Natural killer cell (primary cell): Measurements from ENCODE around the gene MRPL18. TPM values are rescaled to one million over a fixed set of nuclear protein-coding genes. Genes with fewer than 3 reads are reported as not detected.

Experiments
- ATAC-seq, 3 donors: fragments of 150-1000 bp in 2 of 3; fragments of 200-7000 bp in 1 of 3; cut with Tn5 transposase; 1 replicate in 1 of 3; 2 replicates in 2 of 3; pipeline ENCODE4 v1.10.0; 2021; ENCODE audit warnings: mild to moderate bottlenecking in 2 of 3, moderate library complexity in 2 of 3
- DNase-seq, 2 donors: peaks; one replicate each; pipeline versions ENCODE4 v3.0.0 to v3.0.0-alpha.2; 2013 to 2021; ENCODE audit warnings: mixed read lengths in 1 of 2
- H3K27ac ChIP-seq: one replicate; pipeline ENCODE4 v1.5.1; 2013; ENCODE audit warnings: mild to moderate bottlenecking, low read length
- H3K27me3 ChIP-seq: one replicate; pipeline ENCODE4 v1.6.1; 2013; ENCODE audit warnings: low read length; ENCODE audit not compliant: control insufficient read depth, insufficient read depth
- H3K36me3 ChIP-seq: one replicate; pipeline ENCODE4 v1.6.1; 2013; ENCODE audit warnings: low read length; ENCODE audit not compliant: control insufficient read depth, insufficient read depth
- H3K4me1 ChIP-seq: one replicate; pipeline ENCODE4 v1.6.1; 2013; ENCODE audit warnings: low read length; ENCODE audit not compliant: control insufficient read depth, insufficient read depth
- H3K4me3 ChIP-seq: one replicate; pipeline ENCODE4 v1.5.1; 2013; ENCODE audit warnings: low read length
- H3K9me3 ChIP-seq: one replicate; pipeline ENCODE4 v1.6.1; 2013; ENCODE audit warnings: low read length; ENCODE audit not compliant: control insufficient read depth, insufficient read depth
- H3K27ac Mint-ChIP-seq, 2 donors: one replicate each; pipeline ENCODE4 v1.8.0; 2022; ENCODE audit warnings: mild to moderate bottlenecking in 2 of 2, mixed read lengths in 2 of 2, moderate library complexity in 1 of 2
- H3K27me3 Mint-ChIP-seq, 2 donors: one replicate each; pipeline ENCODE4 v1.8.0; 2022; ENCODE audit warnings: low read depth in 2 of 2, mixed read lengths in 2 of 2
- H3K36me3 Mint-ChIP-seq: one replicate; pipeline ENCODE4 v1.8.0; 2022; ENCODE audit warnings: mixed read lengths
- H3K4me1 Mint-ChIP-seq, 2 donors: one replicate each; pipeline ENCODE4 v1.8.0; 2022; ENCODE audit warnings: mixed read lengths in 2 of 2
- H3K4me3 Mint-ChIP-seq: one replicate; pipeline ENCODE4 v1.8.0; 2022; ENCODE audit warnings: mild to moderate bottlenecking, moderate library complexity, mixed read lengths
- H3K9me3 Mint-ChIP-seq, 2 donors: one replicate each; pipeline ENCODE4 v1.8.0; 2022; ENCODE audit warnings: mixed read lengths in 2 of 2
- WGBS: methylation state at CpG from one replicate; pipeline ENCODE4 v1.1.7; 2013; ENCODE audit warnings: missing lambda C conversion rate; ENCODE audit not compliant: insufficient coverage; 5-methylcytosine and 5-hydroxymethylcytosine counted together
- intact Hi-C: fragments of 100-400 bp; cut with micrococcal nuclease; formaldehyde crosslinking; loops from one replicate; pipeline ENCODE4 v1.14.2; 2022
- total RNA-seq, 4 donors: library from RNA; stranded (reverse); fragments of 120-200 nt in 1 of 4; gene quantifications; one replicate each; pipeline versions ENCODE4 v1.2.3 to v1.2.4, GENCODE V29; 2013 to 2022
- TF ChIP-seq, protein P1 (sequence below): fragments of 200-600 bp; IDR thresholded peaks from one replicate; pipeline ENCODE4 v1.8.0; 2022; ENCODE audit warnings: antibody characterized with exemption

MRPL18 gene
- total RNA-seq, 3 donors from 2014 or later (not counting 1 experiment from before 2014, with no cell fraction given) = 22.3 to 29.6 (median 22.6) TPM

DNA sequence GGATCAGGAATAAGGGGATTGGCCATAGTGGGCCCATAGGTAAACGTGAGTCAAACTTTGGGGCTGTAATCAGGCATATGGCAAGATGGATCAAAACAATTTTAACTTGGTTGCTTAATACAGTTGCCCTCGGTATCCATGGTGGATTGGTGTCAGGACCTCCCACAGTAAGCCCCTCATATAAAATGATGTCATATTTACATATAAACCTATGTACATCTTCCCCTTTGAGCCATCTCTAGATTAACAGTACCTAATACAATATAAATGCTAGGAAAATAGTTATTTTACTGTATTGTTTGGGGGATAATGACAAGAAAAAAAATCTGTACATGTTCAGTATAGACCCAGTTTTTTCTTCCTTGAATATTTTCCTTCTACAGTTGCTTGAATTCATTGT is 35.9 kb upstream of the MRPL18 start:
- 100% methylated on average over 2 of the region's 2 CpGs for WGBS
- Mint-ChIP-seq H3K27me3 (no peaks in the 10 kb centered on the region), H3K27ac (peak overlapping the region in 1 of 2 donors; percentile 81), H3K4me1 (peaks cover 0 to 5% of the 10 kb centered on the region in 2 donors), H3K36me3 (peaks cover 30% of the 10 kb centered on the region), H3K9me3 (no peaks in the 10 kb centered on the region), H3K4me3 (no peak overlapping the region)
- ATAC-seq (no peak), DNase-seq (no peak)
- no peaks in the 10 kb centered on the region for H3K27me3 ChIP-seq
- TF ChIP-seq, protein P1, sequence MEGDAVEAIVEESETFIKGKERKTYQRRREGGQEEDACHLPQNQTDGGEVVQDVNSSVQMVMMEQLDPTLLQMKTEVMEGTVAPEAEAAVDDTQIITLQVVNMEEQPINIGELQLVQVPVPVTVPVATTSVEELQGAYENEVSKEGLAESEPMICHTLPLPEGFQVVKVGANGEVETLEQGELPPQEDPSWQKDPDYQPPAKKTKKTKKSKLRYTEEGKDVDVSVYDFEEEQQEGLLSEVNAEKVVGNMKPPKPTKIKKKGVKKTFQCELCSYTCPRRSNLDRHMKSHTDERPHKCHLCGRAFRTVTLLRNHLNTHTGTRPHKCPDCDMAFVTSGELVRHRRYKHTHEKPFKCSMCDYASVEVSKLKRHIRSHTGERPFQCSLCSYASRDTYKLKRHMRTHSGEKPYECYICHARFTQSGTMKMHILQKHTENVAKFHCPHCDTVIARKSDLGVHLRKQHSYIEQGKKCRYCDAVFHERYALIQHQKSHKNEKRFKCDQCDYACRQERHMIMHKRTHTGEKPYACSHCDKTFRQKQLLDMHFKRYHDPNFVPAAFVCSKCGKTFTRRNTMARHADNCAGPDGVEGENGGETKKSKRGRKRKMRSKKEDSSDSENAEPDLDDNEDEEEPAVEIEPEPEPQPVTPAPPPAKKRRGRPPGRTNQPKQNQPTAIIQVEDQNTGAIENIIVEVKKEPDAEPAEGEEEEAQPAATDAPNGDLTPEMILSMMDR = no peak
- no peak overlapping the region for H3K27ac ChIP-seq
- intact Hi-C loops = no loop called here
- H3K4me1 ChIP-seq = no peaks in the 10 kb centered on the region
- no peaks in the 10 kb centered on the region for H3K9me3 ChIP-seq
- no peak overlapping the region for H3K4me3 ChIP-seq
- peaks cover 81% of the 10 kb centered on the region for H3K36me3 ChIP-seq

DNA sequence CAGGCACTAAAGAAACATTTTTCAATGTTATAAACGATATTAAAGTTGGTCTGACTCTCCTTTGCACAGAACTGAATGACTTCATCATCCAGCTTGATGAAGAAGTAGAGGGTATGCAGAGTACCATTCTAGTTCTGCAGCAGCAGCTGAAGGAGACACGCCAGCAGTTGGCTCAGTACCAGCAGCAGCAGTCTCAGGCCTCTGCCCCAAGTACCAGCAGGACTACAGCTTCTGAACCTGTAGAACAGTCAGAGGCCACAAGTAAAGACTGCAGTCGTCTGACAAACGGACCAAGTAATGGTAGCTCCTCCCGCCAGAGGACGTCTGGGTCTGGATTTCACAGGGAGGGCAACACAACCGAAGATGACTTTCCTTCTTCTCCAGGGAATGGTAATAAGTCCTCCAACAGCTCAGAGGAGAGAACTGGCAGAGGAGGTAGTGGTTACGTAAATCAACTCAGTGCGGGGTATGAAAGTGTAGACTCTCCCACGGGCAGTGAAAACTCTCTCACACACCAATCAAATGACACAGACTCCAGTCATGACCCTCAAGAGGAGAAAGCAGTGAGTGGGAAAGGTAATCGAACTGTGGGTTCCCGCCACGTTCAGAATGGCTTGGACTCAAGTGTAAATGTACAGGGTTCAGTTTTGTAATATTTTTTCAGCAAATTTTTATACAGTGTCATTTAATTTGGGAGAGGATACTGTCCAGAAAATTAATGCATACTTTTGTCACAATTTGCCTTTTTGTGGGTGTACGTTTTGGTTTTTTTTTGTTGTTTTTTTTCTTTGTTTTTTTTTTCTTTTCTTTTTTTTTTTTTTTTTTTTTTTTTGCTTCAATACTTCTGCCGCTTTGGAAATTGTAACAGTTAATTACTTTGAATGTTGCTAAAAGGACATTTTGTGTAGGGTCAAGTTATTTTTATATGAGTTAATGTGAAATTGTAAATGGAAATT is 35.0 kb upstream of the MRPL18 start:
- Mint-ChIP-seq H3K36me3 (peaks cover 24% of the 10 kb centered on the region), H3K4me3 (peak overlapping the region; percentile 45), H3K27me3 (no peaks in the 10 kb centered on the region), H3K4me1 (peaks cover 6 to 9% of the 10 kb centered on the region in 2 donors), H3K27ac (peak overlapping the region; percentile 29 to 81), H3K9me3 (no peaks in the 10 kb centered on the region)
- H3K36me3 ChIP-seq = peaks cover 73% of the 10 kb centered on the region
- DNase-seq (no peak), ATAC-seq (peak in 1 of 3 donors; percentile 21)
- intact Hi-C loops = no loop called here
- no peaks in the 10 kb centered on the region for H3K9me3 ChIP-seq
- WGBS = 96% methylated on average over 11 of the region's 15 CpGs
- no peaks in the 10 kb centered on the region for H3K4me1 ChIP-seq
- no peak overlapping the region for H3K4me3 ChIP-seq
- no peak overlapping the region for H3K27ac ChIP-seq
- H3K27me3 ChIP-seq = no peaks in the 10 kb centered on the region
- TF ChIP-seq, protein P1 = no peak

DNA sequence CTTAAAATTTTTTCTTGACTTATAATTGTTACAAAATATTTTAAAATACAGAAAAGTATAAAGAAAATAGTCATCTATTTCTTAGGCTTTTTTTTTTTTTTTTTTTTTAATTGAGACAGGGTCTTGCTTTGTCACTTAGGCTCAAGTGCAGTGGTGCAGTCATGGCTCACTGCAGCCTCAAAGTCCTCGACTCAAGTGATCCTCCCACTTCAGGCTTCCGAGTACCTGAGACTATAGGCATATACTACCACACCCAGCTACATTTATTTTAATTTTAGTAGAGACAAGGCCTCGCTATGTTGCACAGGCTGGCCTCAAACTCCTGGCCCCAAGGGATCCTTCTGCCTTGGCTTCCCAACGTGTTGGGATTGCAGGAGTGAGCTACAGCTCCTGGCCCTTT is 33.8 kb upstream of the MRPL18 start:
- ATAC-seq (no peak), DNase-seq (no peak)
- Histone ChIP-seq H3K4me1 (peaks cover 6% of the 10 kb centered on the region), H3K36me3 (peaks cover 63% of the 10 kb centered on the region), H3K9me3 (no peaks in the 10 kb centered on the region), H3K27ac (no peak overlapping the region), H3K27me3 (no peaks in the 10 kb centered on the region), H3K4me3 (no peak overlapping the region)
- Mint-ChIP-seq H3K9me3 (no peaks in the 10 kb centered on the region), H3K36me3 (peaks cover 24% of the 10 kb centered on the region), H3K4me1 (peaks cover 18 to 21% of the 10 kb centered on the region in 2 donors), H3K27ac (peak overlapping the region in 1 of 2 donors; percentile 81), H3K4me3 (no peak overlapping the region), H3K27me3 (no peaks in the 10 kb centered on the region)
- TF ChIP-seq, protein P1 = no peak
- intact Hi-C loops = no loop called here
- 93% methylated on average over 4 of the region's 4 CpGs for WGBS
